GM12878 (cell line): ENCODE data around the gene KCNC1. TPM values are rescaled to one million over a fixed set of nuclear protein-coding genes. Genes with fewer than 3 reads are reported as not detected.

Source experiments
- ATAC-seq: fragments of 200-7000 bp; cut with Tn5 transposase; 3 replicates; pipeline ENCODE4 v1.9.1; 2020; ENCODE audit warnings: mild to moderate bottlenecking, moderate library complexity
- BruUV-seq: library from RNA; stranded (reverse); fragments of 400-500 nt; replicated peaks from 2 replicates; lab custom pipeline; 2021; lab: Mats Ljungman, UMichigan
- CTCF ChIA-PET: fragments of 300-600 bp; sonication (Branson Sonifier 250); formaldehyde crosslinking; extraction: SDS; loops from one replicate; lab custom pipeline; 2021; ENCODE audit warnings: inconsistent platforms; lab: Yijun Ruan, JAX
- POLR2A ChIA-PET: fragments of 350-600 bp; formaldehyde crosslinking; extraction: SDS; loops from one replicate; lab custom pipeline; 2021; ENCODE audit warnings: inconsistent platforms; lab: Charles Lee
- RAD21 ChIA-PET: fragments of 300-600 bp; sonication (Branson Sonifier 250); formaldehyde crosslinking; loops from one replicate; lab custom pipeline; 2023; ENCODE audit warnings: antibody characterized with exemption; ENCODE audit not compliant: unreplicated experiment; lab: Charles Lee
- SMC1A ChIA-PET: fragments of 300-600 bp; sonication (Branson Sonifier 250); formaldehyde crosslinking; loops from one replicate; lab custom pipeline; 2023; ENCODE audit not compliant: unreplicated experiment, uncharacterized antibody; lab: Charles Lee
- DNase-seq: peaks from one replicate; pipeline ENCODE4 v3.0.0-alpha.2; 2011; ENCODE audit warnings: low read depth, low spot score
- FAIRE-seq: peaks from 3 replicates; lab custom pipeline; 2011; peaks lifted over from hg19 to GRCh38; lab: Jason Lieb, UNC
- H2AFZ ChIP-seq: 2 replicates; pipeline ENCODE4 v1.6.0; 2011; ENCODE audit warnings: low read depth, low read length, control low read depth; ENCODE audit not compliant: control insufficient read depth
- H3K27ac ChIP-seq: 2 replicates; pipeline ENCODE4 v1.5.1; 2011; ENCODE audit warnings: control low read depth; ENCODE audit not compliant: control insufficient read depth, insufficient read depth
- H3K27me3 ChIP-seq, 2 experiments: replicated peaks in 1 of 2; 2 replicates each; pipeline versions ENCODE4 v1.6.0 to v1.6.1; 2011; ENCODE audit warnings: low read length in 1 of 2; ENCODE audit not compliant: control insufficient read depth in 2 of 2, insufficient read depth in 2 of 2
- H3K36me3 ChIP-seq, 2 experiments: 2 replicates each; pipeline ENCODE4 v1.5.1; 2011; ENCODE audit warnings: low read length in 1 of 2; ENCODE audit not compliant: control insufficient read depth in 2 of 2, insufficient read depth in 2 of 2
- H3K4me1 ChIP-seq: 2 replicates; pipeline ENCODE4 v1.6.1; 2011; ENCODE audit warnings: mild to moderate bottlenecking, low read length, moderate library complexity, mixed read lengths; ENCODE audit not compliant: control insufficient read depth, insufficient read depth
- H3K4me2 ChIP-seq: 2 replicates; pipeline ENCODE4 v1.6.0; 2011; ENCODE audit warnings: control low read depth; ENCODE audit not compliant: control insufficient read depth, insufficient read depth
- H3K4me3 ChIP-seq: fragments of 200-600 bp; sonication (generic); 2 replicates; pipeline ENCODE4 v1.5.1; 2016
- H3K79me2 ChIP-seq: 2 replicates; pipeline ENCODE4 v1.6.0; 2011; ENCODE audit warnings: low read length; ENCODE audit not compliant: control insufficient read depth, insufficient read depth
- H3K9ac ChIP-seq: 2 replicates; pipeline ENCODE4 v1.8.0; 2011; ENCODE audit warnings: low read length, control low read depth, mixed read lengths; ENCODE audit not compliant: control insufficient read depth, insufficient read depth
- H3K9me3 ChIP-seq: replicated peaks from 3 replicates; pipeline ENCODE4 v1.5.1; 2011; ENCODE audit warnings: mild to moderate bottlenecking, low read length; ENCODE audit not compliant: control insufficient read depth, insufficient read depth
- H4K20me1 ChIP-seq: 2 replicates; pipeline ENCODE4 v1.6.0; 2011; ENCODE audit not compliant: control insufficient read depth, insufficient read depth
- DPF2 ChIP-seq: fragments of 450-650 bp; IDR thresholded peaks from 2 replicates; pipeline ENCODE4 v1.6.1; 2017; ENCODE audit warnings: mild to moderate bottlenecking
- EP300 ChIP-seq, 2 experiments: fragments of 150-350 bp in 1 of 2; IDR thresholded peaks; 2 replicates each; pipeline ENCODE4 v1.6.1; 2011 to 2012; ENCODE audit warnings: low read depth in 2 of 2, low read length in 2 of 2, borderline replicate concordance in 1 of 2, improper control_type of control experiment in 1 of 2, inconsistent platforms in 1 of 2; ENCODE audit not compliant: control insufficient read depth in 1 of 2
- HDAC6 ChIP-seq: fragments of 200-600 bp; sonication (generic); IDR thresholded peaks from one replicate; pipeline ENCODE4 v1.8.0; 2017; ENCODE audit warnings: antibody characterized with exemption; ENCODE audit not compliant: unreplicated experiment
- IRF3 ChIP-seq: fragments of 450-650 bp; IDR thresholded peaks from 2 replicates; pipeline ENCODE4 v1.6.1; 2014; ENCODE audit warnings: mild to moderate bottlenecking
- KLF5 ChIP-seq: fragments of 450-650 bp; IDR thresholded peaks from 2 replicates; pipeline ENCODE4 v1.6.1; 2014; ENCODE audit warnings: mild to moderate bottlenecking; ENCODE audit not compliant: partially characterized antibody
- MEF2A ChIP-seq: IDR thresholded peaks from 2 replicates; pipeline ENCODE4 v1.6.1; 2011; ENCODE audit warnings: low read depth, mild to moderate bottlenecking, low read length, moderate library complexity; ENCODE audit not compliant: insufficient read depth
- NFIC ChIP-seq: IDR thresholded peaks from 2 replicates; pipeline ENCODE4 v1.6.1; 2012; ENCODE audit warnings: low read depth, mild to moderate bottlenecking, inconsistent platforms, low read length, moderate library complexity
- PML ChIP-seq: IDR thresholded peaks from 2 replicates; pipeline ENCODE4 v1.6.1; 2012; ENCODE audit warnings: low read length, inconsistent platforms
- PRDM15 ChIP-seq: fragments of 450-650 bp; formaldehyde crosslinking; IDR thresholded peaks from 2 replicates; pipeline ENCODE4 v1.4.0; 2020; ENCODE audit warnings: mild to moderate bottlenecking, moderate library complexity
- RAD51 ChIP-seq: fragments of 450-650 bp; IDR thresholded peaks from 2 replicates; pipeline ENCODE4 v1.6.1; 2016; ENCODE audit warnings: moderate library complexity, mild to moderate bottlenecking, inconsistent platforms
- RBBP5 ChIP-seq: fragments of 200-600 bp; sonication (generic); conservative IDR thresholded peaks from 2 replicates; pipeline ENCODE4 v1.6.1; 2016
- SKIL ChIP-seq: fragments of 450-650 bp; IDR thresholded peaks from 2 replicates; pipeline ENCODE4 v1.6.1; 2017; ENCODE audit warnings: mild to moderate bottlenecking, low read depth, inconsistent platforms; ENCODE audit not compliant: poor library complexity, severe bottlenecking
- SMAD5 ChIP-seq: IDR thresholded peaks from 2 replicates; pipeline ENCODE4 v1.6.1; 2016; ENCODE audit warnings: antibody characterized with exemption, low read depth
- YY1 ChIP-seq: IDR thresholded peaks from 2 replicates; pipeline ENCODE4 v1.6.1; 2011; ENCODE audit warnings: low read depth, mild to moderate bottlenecking, low read length
- ZBTB33 ChIP-seq: fragments of 450-650 bp; IDR thresholded peaks from 2 replicates; pipeline ENCODE4 v1.6.1; 2017; ENCODE audit warnings: mild to moderate bottlenecking
- ZNF622 ChIP-seq: fragments of 450-650 bp; IDR thresholded peaks from 2 replicates; pipeline ENCODE4 v1.6.1; 2017; ENCODE audit warnings: mild to moderate bottlenecking, inconsistent platforms
- WGBS: methylation state at CpG from one replicate; pipeline ENCODE4 v1.1.6; 2016; ENCODE audit warnings: low lambda C conversion rate; ENCODE audit not compliant: insufficient replicate concordance, insufficient coverage; ENCODE audit errors: missing lambda C conversion rate; 5-methylcytosine and 5-hydroxymethylcytosine counted together
- in situ Hi-C: fragments of 300-500 bp; cut with MboI; formaldehyde crosslinking; loops from 9 replicates; pipeline ENCODE4 v1.14.3; 2018; ENCODE audit warnings: mixed read lengths
- intact Hi-C: fragments of 100-400 bp; cut with micrococcal nuclease; formaldehyde crosslinking; loops from one replicate; pipeline ENCODE4 v1.14.2; 2022; ENCODE audit not compliant: unreplicated experiment
- polyA plus RNA-seq, 11 experiments: library from polyadenylated mRNA; depleted of rRNA in 4 of 11; unstranded in 6 of 11; stranded (reverse) in 5 of 11; fragments of >200 nt; fragmentation: Nextera tagmentation in 4 of 11; fragmentation: Illumina TruSeq in 1 of 11; extraction: Ambion mirVana in 4 of 11; extraction: Trizol in 1 of 11; gene quantifications; 1 replicate in 1 of 11; 2 replicates in 10 of 11; pipeline versions ENCODE4 v1.2.1 to v1.2.3, GENCODE V29; 2011 to 2016; ENCODE audit warnings: inconsistent platforms in 2 of 11, missing spikeins in 2 of 11, low read depth in 1 of 11
- total RNA-seq, 4 experiments: library from RNA; depleted of rRNA in 3 of 4; stranded (reverse); fragments of >200 nt in 3 of 4; fragmentation: Illumina TruSeq in 1 of 4; extraction: Trizol in 1 of 4; gene quantifications; 2 replicates each; pipeline versions ENCODE4 v1.2.1 to v1.2.3, GENCODE V29; 2013 to 2021

KCNC1 gene
- total and polyA plus RNA-seq, 10 of the 15 experiments (the other 5 are each of a cell fraction or from before 2014, with no cell fraction given): 0.27 to 0.34 TPM; not detected in 8

- BruUV-seq: no TSS peak
- intact Hi-C loops: no loop called here
- Histone ChIP-seq H3K4me2 (no peak overlapping the region), H3K27ac (no peak overlapping the region), H3K9ac (no peak overlapping the region), H3K27me3 (peaks cover 0 to 2% of the 10 kb centered on the region in 2 experiments; a peak in 2 of 4 replicates), H3K4me1 (no peaks in the 10 kb centered on the region), H3K79me2 (no peaks in the 10 kb centered on the region), H2AFZ (no peak overlapping the region), H4K20me1 (no peaks in the 10 kb centered on the region), H3K4me3 (no peak overlapping the region), H3K9me3 (no peaks in the 10 kb centered on the region), H3K36me3 (no peaks in the 10 kb centered on the region)
- no peak for TF ChIP-seq DPF2
- TF ChIP-seq PRDM15 (CRISPR knock-in tag): no peak
- TF ChIP-seq NFIC: no peak
- no peak for TF ChIP-seq SMAD5
- no peak for TF ChIP-seq RBBP5
- no peak for TF ChIP-seq HDAC6
- TF ChIP-seq MEF2A: no peak
- TF ChIP-seq ZNF622: no peak
- no peak for TF ChIP-seq IRF3
- no peak for TF ChIP-seq YY1
- no peak for TF ChIP-seq RAD51
- no peak for TF ChIP-seq EP300 (IDR thresholded peaks at IDR 0.05; ENCODE audit: borderline replicate concordance in 1 of 2, control insufficient read depth in 1 of 2, low read depth in 2 of 2, low read length in 2 of 2)
- no peak for TF ChIP-seq ZBTB33
- TF ChIP-seq SKIL: no peak
- no peak for TF ChIP-seq PML
- no peak for TF ChIP-seq KLF5
- FAIRE-seq (no peak), DNase-seq (no peak), ATAC-seq (no peak)
- CTCF ChIA-PET: no interaction called here
- WGBS: 16% methylated on average over 4 of the region's 4 CpGs
- POLR2A ChIA-PET: no interaction called here
- RAD21 ChIA-PET: no interaction called here
- in situ Hi-C loops: no loop called here
- SMC1A ChIA-PET: no interaction called here
These were observed 26.8 kb upstream of the KCNC1 start for GRCh38 chr11:17707830-17708229.
